CMK (cell line): Measurements from ENCODE around the gene NOC4L.

ENCODE experiments used
- DNase-seq: peaks from one replicate; pipeline ENCODE4 v3.0.0-alpha.2; 2010; ENCODE audit warnings: low read depth

Gene NOC4L

DNA sequence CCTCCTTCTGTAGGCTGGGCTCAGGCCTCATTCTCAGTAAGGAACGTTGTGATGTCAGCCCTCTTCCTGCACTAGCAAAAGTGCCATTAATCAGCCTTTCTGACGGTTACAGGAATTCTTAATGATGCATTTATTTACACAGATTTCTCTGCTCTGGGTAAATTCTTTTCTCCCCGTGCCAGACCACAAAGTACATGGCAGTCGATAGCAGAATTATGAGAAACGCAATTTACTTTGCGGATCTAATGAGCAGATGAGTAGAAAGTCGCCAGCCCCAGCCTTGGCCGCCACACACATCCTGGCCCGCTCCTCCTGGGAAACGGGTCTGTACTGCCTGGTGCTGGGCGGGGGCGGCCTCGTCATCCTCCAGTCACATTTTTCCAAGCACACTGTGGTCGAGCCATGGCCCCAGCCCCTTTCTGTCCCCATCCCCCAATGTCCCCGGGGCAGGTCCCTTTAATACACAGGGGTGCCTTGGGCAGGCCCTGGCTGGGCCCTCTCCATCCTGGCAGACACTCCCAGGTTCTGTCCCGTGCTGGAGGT, 25.9 kb downstream of the NOC4L start:
- DNase-seq: no peak

DNA sequence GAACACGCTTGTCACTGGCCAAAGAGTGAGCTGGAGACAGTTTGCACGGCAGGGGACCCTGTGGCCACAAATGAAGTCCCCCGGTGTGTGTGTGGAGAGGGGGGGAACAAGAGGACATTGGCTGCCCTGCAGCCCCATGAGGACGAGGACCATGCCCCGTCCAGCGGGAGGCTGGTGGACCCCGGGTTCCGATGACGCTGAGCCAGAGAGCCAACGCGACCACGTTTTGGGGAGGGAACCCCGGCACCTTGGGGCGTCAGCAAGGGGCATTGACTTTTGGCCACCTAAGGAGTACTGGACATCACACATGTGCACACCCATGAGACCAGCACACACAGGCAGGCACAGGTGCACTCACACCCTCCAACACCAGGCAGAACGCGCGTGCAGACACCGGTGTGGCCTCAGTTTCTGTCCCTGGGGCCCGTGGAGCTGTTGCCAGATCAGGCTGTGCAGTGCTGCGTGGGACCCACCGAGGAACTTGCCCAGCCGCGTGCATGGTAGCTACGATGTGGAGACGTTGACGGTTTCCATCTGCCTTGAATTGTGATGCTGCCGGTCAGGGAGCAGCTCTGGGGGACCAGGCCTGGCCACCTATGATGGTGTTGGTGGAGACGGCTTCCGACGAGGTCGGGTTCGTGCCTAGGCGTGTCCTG, 26.5 kb downstream of the NOC4L start:
- DNase-seq: no peak

DNA sequence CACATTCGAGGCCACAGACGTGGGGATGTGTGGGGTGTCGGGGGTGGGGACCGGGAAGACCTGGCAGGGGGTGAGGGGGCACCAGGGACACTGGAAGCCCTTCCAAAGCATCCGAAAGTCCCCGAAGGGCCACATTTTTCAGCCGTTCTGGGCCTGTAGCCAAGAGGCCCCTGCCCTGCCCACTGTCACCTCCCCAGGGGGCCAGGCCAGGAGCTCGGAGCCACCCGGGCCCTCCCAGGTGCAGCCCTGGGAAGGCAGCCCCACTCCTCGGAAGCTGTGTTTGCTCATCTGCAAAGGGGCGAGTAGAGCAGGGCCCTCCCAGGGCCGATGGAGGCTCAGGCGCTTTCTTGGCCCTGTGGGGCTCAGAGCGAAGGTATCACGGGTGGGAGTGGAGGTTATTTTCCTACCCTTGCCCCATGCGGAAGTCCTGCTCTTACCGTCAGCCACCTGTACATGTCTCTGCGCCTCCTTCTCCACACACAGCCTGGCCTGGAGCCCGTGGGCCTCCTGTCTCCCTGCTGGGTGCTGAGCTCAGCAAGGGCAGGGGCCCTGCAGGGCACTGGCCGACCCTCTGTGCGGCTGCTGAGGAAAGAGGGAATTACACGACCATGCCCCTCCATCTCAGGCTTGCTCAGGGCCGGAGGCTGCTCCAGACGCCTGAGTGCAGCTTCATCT, 27.2 kb downstream of the NOC4L start:
- DNase-seq: no peak

DNA sequence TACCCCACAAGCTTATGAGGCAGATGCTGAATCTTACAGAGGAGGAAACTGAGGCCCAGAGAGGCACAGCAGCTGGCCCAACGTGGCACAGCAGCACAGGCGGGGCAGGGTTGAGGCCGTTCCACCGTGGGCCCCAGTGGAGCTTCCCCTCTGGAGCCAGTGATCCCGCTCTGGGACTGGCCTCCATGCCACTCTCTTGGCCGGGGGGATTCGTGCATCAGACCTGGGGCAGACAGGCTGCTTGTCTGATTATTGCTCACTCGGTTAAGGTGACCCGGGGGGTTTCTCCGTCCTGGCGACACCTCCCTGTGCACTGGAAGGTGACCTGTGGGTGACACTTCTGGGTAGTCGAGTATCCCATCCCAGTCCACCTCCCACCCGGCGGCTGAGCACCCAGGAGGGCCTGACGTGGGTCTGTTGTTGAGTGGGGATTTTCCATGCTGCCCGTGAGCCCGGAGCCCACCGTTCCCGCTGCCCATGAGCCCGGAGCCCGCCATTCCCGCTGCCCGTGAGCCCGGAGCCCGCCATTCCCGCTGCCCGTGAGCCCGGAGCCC, 27.8 kb downstream of the NOC4L start:
- DNase-seq: no peak

GRCh38 chr12:132172619-132173018, 28.4 kb downstream of the NOC4L start:
- no peak for DNase-seq

DNA sequence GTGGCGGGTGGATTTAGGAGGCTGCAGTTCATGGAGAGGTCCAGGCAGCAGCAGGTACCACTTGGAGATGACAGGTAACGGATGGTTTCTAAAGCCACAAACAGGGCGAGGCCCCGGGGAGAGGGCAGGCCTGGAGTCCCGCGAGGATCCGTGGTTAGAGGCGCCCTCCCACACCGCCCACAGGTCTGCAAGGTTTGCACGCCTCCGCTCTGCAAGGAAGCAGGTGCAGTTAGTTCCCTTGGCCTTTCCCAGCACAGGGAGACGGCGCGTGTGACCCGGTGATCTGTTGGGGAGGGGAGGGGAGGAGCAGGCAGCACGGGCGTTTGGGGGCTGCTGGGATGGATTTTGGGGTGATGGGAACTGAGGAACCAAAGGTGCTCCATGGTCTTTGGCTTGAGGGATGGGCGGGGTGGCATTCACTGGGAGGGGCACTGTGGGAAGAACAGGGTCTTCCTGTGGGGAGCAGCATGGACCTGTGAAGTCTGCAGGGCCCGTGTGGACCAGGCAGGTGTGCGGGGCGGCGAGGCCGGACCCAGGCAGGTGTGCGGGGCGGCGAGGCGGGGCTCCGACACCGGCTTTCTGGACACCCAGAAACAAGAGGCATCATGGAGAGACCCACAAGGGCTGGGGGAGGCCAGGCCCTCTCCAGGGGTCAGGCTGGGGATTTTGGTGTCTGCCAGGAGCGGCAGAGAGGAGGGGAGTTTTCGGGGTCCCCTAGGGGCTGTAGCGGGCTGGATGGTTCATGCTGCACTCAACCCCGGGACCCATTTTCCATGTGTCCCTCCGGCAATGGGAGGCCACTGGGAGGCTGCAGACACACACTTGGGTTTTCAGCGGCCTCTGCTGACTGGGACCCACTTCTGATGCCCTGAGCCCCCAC, 29.1 kb downstream of the NOC4L start:
- DNase-seq: no peak

DNA sequence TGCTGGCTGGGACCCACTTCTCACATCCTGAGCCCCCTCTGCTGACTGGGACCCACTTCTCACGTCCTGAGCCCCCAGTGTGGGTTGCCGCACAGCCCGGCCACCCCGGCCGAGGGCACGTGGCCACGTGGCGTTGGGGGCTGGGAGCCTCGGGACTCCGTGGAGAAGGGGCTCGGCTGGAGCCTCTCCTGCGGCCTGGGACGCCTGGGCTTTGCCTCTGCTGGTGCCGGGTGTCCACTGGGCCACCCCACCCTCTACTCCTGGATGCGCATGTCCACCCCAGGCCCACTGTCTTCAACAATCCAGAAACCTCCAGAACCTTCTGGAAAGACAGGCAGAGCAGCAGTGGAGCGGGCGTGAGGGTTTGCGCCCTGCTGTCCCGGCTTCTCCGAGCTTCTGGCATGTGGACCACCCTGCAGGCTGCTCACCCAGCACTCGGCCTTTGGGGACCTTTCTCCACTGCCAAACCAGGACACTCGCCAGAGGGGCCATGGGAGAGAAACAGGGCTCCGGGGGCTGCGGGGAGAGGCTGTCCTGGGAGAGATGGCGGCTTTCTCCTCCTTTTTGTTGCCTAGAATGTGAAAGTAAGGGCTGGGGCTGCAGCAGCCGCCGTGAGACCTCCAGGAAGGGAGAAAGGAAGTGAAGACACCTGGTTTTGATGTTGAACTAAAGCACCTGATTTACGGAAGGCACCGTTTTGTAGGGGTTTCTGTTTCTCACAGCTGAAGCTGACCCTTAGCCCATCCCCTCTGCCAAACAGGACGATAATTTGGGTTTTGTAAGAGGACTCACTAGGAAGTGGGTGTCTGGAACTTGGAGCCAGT, 30.0 kb downstream of the NOC4L start:
- DNase-seq: no peak

- DNase-seq: no peak
Measured at GRCh38 chr12:132174839-132175490, 30.7 kb downstream of the NOC4L start.

- DNase-seq: no peak
Measured at GRCh38 chr12:132175496-132176384, 31.5 kb downstream of the NOC4L start.

- no peak for DNase-seq
Measured at GRCh38 chr12:132176385-132176919, 32.2 kb downstream of the NOC4L start.

DNA sequence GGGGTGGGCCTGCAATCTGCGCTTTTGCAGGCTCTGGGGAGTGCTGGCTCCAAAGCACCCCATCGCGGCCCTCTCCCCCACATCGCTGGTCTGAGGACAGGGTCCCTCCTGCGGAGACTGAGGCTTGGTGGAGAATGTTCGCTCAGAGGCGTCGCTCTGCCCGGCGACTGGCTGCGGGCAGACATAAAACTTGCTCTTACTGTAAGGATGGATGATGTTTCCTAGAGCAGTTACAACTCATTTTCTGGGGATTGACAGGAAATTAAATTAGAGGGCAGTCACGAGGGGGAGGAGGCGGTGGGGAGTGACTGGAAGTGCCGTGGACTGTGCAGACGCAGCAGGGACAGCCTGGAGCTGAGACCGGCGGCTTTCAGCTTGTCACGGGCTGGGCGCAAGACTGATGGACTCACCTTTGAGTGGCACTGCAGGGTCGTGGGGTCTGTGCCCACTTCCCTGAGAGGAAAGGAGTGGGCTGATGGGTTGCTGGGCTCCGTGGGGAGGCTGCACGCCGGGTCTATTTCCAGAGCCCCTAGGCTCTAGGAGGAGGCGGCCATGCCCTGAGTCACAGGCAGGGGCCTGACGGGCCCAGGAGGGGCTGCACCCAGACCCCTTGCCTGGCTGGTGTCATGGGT, 32.8 kb downstream of the NOC4L start:
- no peak for DNase-seq

GRCh38 chr12:132178316-132178715, 34.1 kb downstream of the NOC4L start:
- no peak for DNase-seq

GRCh38 chr12:132178801-132179401, 34.6 kb downstream of the NOC4L start:
- no peak for DNase-seq

DNA sequence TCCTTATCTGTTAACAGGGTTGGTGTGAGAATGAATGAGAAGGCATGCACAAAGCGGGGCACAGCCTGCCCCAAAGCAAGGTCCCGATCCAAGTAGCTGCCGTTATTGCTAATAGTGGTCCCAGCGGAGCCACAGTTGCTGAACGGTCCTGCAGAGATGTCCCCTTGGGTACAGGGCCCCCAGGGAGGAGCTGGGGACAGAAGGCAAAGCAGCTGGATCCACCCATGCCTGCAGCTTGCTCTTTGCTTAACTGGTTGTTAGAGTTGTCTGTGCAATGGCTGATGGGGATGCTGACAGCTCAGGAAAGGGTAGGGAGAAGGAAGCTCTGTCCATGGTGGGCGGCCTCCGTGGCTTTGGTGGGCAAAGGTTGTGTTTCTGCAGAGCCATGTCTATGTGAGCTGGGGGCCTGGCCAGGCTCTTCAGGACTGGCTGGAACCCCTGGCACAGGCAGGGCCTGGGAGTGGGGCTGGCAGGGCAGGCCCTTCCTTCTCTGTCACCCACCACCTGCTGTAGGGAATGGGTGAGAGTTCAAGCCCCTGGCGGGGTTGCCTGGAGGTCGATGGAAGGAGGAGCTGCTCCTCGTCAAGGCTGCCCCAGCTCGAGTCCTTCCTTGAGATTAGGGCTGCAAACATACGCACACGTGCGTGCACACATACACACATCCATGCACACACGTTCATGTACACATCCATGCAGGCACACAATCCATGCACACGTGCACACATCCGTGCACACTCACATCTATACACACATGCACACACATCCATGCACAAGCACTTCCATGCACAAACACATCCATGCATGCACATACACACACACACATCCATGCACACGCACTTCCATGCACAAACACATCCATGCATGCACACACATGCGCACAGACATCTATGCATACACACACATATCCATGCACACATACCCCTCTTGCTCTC, 35.4 kb downstream of the NOC4L start:
- DNase-seq: no peak

DNA sequence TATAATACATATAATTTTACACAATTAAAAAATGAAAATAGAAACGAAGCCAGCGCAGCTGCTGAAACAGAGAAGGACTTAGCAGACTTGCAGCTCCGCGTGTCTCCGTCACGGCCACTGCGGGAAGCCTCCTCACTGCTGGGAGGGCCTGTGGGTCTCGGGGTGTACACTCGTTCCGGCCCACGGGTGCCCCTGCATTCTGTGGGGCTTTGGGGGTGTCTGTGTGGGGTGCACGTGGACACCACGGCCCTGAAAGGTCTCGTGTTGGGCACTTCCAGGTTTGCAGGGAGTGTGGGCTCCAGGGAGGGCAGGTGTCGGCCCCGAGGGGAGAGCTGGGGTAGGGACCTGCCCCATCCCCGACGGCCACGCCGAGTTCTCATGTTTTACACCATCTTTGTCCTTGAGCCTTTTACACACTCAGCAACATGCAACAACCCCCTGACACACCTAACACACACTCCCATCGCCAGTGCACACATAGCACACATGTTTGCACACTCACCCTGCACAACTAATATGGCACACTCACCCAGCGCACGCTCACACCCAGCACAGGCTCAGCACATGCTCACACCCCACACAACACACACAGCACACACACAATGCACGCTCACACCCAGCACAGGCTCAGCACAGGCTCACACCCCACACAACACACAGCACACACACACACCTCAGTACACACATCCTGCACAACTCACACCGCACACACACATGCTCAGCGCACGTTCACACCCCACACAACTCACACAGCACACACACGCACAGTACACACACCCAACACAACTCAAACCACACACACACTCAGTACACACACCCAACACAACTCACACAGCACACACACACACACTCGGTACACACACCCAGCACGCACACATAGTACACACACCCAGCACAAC, 36.6 kb downstream of the NOC4L start:
- DNase-seq: no peak

DNA sequence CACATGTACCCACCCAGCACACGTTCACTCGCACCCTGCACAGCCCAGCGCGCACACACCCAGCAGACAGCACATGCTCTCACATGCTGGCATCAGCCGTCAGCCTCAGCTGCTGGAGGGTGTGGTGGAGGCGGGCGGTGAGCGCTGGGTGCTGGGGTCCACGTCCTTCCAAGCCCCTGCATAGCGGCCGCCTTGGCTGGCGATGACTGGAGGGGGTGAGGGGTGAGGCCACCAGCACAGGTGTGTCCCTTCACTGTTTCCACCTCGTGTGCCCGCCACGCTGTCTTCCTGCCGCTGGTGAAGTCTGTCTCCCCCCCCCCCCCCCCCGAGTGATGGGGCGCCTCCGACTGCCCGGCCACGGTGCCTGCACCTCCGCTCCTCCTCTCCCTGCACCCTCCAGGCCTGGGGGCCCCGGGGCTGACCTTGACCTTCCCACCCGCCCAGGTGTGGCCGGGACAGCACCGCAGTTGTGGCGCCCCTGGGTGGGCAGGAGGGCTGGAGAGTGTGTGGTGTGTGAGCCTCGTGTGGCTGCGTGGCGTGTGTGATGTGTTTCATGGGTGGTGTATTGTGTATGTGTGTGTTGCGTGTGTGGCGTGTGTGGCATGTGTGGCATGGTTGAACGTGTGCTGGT, 37.4 kb downstream of the NOC4L start:
- no peak for DNase-seq
